ENCODE data around the gene C16orf92. TPM values are rescaled to one million over a fixed set of nuclear protein-coding genes. Genes with fewer than 3 reads are reported as not detected.

The C16orf92 gene
- total and polyA plus RNA-seq, 2 donors (not counting 3 experiments of a cell fraction or from before 2014, with no cell fraction given), result not detected

GRCh38 chr16:30027588-30028437 lies 4.8 kb downstream of the C16orf92 start:
- FAIRE-seq, result no peak
- CTCF ChIA-PET, result interaction anchor here (0.6 to 0.7 kb wide), 2 partner anchors 12 to 327 kb away, joined by 3 read pairs; no protein-coding TSS in a partner anchor
- no TSS peak for BruUV-seq (replicated peaks)

More at GRCh38 chr16:30027588-30028437, 4.8 kb downstream of the C16orf92 start:
- H3K27ac ChIP-seq (ENCODE audit: insufficient read depth, low read depth, low read length), result no peak overlapping the region
- no peak overlapping the region for H3K4me2 ChIP-seq (ENCODE audit: insufficient read depth, low read length)
- no peaks in the 10 kb centered on the region for H3K4me1 ChIP-seq (ENCODE audit: control insufficient read depth, extremely low read depth, insufficient read depth, low read length)
- no peak for DNase-seq (ENCODE audit: low read depth, low spot score)
- H3K9me1 ChIP-seq (replicated peaks; ENCODE audit: control insufficient read depth, extremely low read depth, insufficient read depth, low read length), result no peaks in the 10 kb centered on the region
- H3K4me3 ChIP-seq (replicated peaks in 1 of 3; ENCODE audit: insufficient read depth in 1 of 3, low read depth in 1 of 3, low read length in 3 of 3), result no peak overlapping the region
- POLR2A ChIA-PET, result no interaction called here
- dilution Hi-C loops (cut with MboI; ENCODE audit: extremely low pct_ligation_motif_present, low sequenced_read_pairs), result no loop called here
- H3K36me3 ChIP-seq (ENCODE audit: control insufficient read depth in 2 of 2, extremely low read depth in 1 of 2, insufficient read depth in 2 of 2, low read length in 2 of 2), result no peaks in the 10 kb centered on the region
- no peak overlapping the region for H3K9ac ChIP-seq (replicated peaks; ENCODE audit: extremely low read depth, insufficient read depth, low read length)
- no peaks in the 10 kb centered on the region for H3K79me2 ChIP-seq (ENCODE audit: control insufficient read depth, insufficient read depth, low read length)
- intact Hi-C loops (cut with micrococcal nuclease), result no loop called here
- H3K27me3 ChIP-seq (ENCODE audit: control insufficient read depth in 2 of 2, insufficient read depth in 2 of 2, low read length in 2 of 2), result peaks cover 15 to 20% of the 10 kb centered on the region in 2 experiments
- H2AFZ ChIP-seq (ENCODE audit: low read depth, low read length), result no peak overlapping the region
- no peaks in the 10 kb centered on the region for H4K20me1 ChIP-seq (replicated peaks; ENCODE audit: control insufficient read depth, extremely low read depth, insufficient read depth, low read length)
- TF ChIP-seq FOS (IDR thresholded peaks at IDR 0.05; ENCODE audit: borderline replicate concordance, insufficient read depth, low read length) (no peak), MAX (IDR thresholded peaks at IDR 0.05; ENCODE audit: insufficient read depth, insufficient read length) (no peak), CTCF (IDR thresholded peaks at IDR 0.05; ENCODE audit: extremely low read depth in 1 of 2, insufficient read depth in 1 of 2, low read depth in 1 of 2, low read length in 2 of 2) (no peak), JUN (IDR thresholded peaks at IDR 0.05; ENCODE audit: borderline replicate concordance, insufficient read depth, insufficient read length, low read depth) (no peak), MYC (IDR thresholded peaks at IDR 0.05; ENCODE audit: low read depth, low read length) (no peak), GATA2 (IDR thresholded peaks at IDR 0.05; ENCODE audit: insufficient read depth, insufficient read length, low read depth, low read length) (no peak), POLR2A (IDR thresholded peaks at IDR 0.05; ENCODE audit: low read depth, low read length) (no peak), EZH2 (IDR thresholded peaks at IDR 0.05; ENCODE audit: borderline replicate concordance, low read depth, low read length, severe bottlenecking) (no peak), POLR2AphosphoS5 (IDR thresholded peaks at IDR 0.05; ENCODE audit: insufficient read depth, low read depth, low read length) (no peak)
- no peaks in the 10 kb centered on the region for H3K9me3 ChIP-seq (replicated peaks; ENCODE audit: control insufficient read depth, insufficient read depth, low read length)

Data from endothelial cell of umbilical vein (primary cell).